Immature natural killer cell (primary cell): ENCODE measurements around the gene TK1. TPM values are rescaled to one million over a fixed set of nuclear protein-coding genes. Genes with fewer than 3 reads are reported as not detected.
A peak's percentile ranks its signal among the peaks of the same experiment; 100 is the strongest.

Experiments used
- DNase-seq, 3 donors: peaks; one replicate each; pipeline ENCODE4 v3.0.0; 2022; ENCODE audit warnings: mixed read lengths in 1 of 3
- H3K27ac Mint-ChIP-seq, 6 donors: one replicate each; pipeline ENCODE4 v1.8.0; 2020; ENCODE audit warnings: mixed read lengths in 6 of 6, mild to moderate bottlenecking in 5 of 6, inconsistent platforms in 4 of 6, moderate library complexity in 3 of 6
- H3K27me3 Mint-ChIP-seq, 3 donors: one replicate each; pipeline ENCODE4 v1.8.0; 2020 to 2021; ENCODE audit warnings: low read depth in 3 of 3, mild to moderate bottlenecking in 3 of 3, mixed read lengths in 3 of 3, moderate library complexity in 3 of 3, inconsistent platforms in 1 of 3
- H3K36me3 Mint-ChIP-seq, 3 donors: one replicate each; pipeline ENCODE4 v1.8.0; 2020; ENCODE audit warnings: mixed read lengths in 3 of 3, inconsistent platforms in 2 of 3, mild to moderate bottlenecking in 2 of 3
- H3K4me1 Mint-ChIP-seq, 2 donors: one replicate each; pipeline ENCODE4 v1.8.0; 2020; ENCODE audit warnings: inconsistent platforms in 2 of 2, mild to moderate bottlenecking in 2 of 2, mixed read lengths in 2 of 2, moderate library complexity in 1 of 2
- H3K4me3 Mint-ChIP-seq, 5 donors: one replicate each; pipeline ENCODE4 v1.8.0; 2020; ENCODE audit warnings: mild to moderate bottlenecking in 5 of 5, mixed read lengths in 5 of 5, inconsistent platforms in 3 of 5, moderate library complexity in 3 of 5
- H3K9me3 Mint-ChIP-seq, 6 donors: one replicate each; pipeline ENCODE4 v1.8.0; 2020; ENCODE audit warnings: mild to moderate bottlenecking in 6 of 6, mixed read lengths in 6 of 6, inconsistent platforms in 4 of 6, moderate library complexity in 3 of 6
- polyA plus RNA-seq, 3 donors: library from polyadenylated mRNA; unstranded; fragments of 300-500 nt; fragmentation: Illumina TruSeq; gene quantifications; one replicate each; pipeline ENCODE4 v1.2.3, GENCODE V29; 2021

Gene TK1
- polyA plus RNA-seq, 3 donors from 2014 or later = 11.3 to 19.7 (median 13.1) TPM

GRCh38 chr17:78135858-78136500, 50.9 kb downstream of the TK1 start:
- peaks cover 12 to 31% (median 22%) of the 10 kb centered on the region in 3 donors for H3K27me3 Mint-ChIP-seq
- peaks cover 68 to 80% of the 10 kb centered on the region in 2 donors for H3K4me1 Mint-ChIP-seq
- no peak for DNase-seq
- peak overlapping the region in 5 of 6 donors; percentile 26 to 86 (median 82) for H3K27ac Mint-ChIP-seq
- H3K9me3 Mint-ChIP-seq = no peaks in the 10 kb centered on the region
- peak overlapping the region in 4 of 5 donors; percentile 30 to 41 (median 38) for H3K4me3 Mint-ChIP-seq
- peaks cover 18 to 24% (median 20%) of the 10 kb centered on the region in 3 donors for H3K36me3 Mint-ChIP-seq

DNA sequence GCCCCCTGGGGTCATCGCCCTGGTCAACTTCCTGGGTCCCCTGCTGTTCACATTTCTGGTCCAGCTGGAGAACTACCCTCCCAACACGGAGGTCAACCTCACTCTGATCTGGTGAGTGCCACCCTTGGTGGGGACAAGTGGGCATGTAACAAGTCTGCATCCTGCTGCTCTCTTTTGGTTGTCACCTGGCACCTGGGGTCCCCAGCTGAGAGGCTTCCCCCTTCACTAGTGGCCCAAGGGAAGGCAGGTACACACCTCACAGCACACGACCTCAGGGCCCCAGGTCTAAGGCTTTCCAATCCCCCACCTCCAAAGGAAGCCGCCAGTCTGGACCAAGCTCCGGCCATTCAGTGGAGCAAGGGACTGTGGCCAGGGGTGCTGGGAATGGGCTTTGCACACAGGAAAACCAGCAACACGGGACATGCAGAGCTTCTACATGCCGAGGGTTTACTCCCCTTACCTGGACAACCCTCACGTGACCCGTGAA, 51.9 kb downstream of the TK1 start:
- peaks cover 73 to 79% of the 10 kb centered on the region in 2 donors for H3K4me1 Mint-ChIP-seq
- H3K27ac Mint-ChIP-seq = peak overlapping the region in 5 of 6 donors; percentile 55 to 95 (median 85)
- H3K9me3 Mint-ChIP-seq = no peaks in the 10 kb centered on the region
- DNase-seq = no peak
- peaks cover 14 to 33% (median 22%) of the 10 kb centered on the region in 3 donors for H3K27me3 Mint-ChIP-seq
- H3K36me3 Mint-ChIP-seq = peaks cover 17 to 24% (median 18%) of the 10 kb centered on the region in 3 donors
- H3K4me3 Mint-ChIP-seq = no peak overlapping the region

DNA sequence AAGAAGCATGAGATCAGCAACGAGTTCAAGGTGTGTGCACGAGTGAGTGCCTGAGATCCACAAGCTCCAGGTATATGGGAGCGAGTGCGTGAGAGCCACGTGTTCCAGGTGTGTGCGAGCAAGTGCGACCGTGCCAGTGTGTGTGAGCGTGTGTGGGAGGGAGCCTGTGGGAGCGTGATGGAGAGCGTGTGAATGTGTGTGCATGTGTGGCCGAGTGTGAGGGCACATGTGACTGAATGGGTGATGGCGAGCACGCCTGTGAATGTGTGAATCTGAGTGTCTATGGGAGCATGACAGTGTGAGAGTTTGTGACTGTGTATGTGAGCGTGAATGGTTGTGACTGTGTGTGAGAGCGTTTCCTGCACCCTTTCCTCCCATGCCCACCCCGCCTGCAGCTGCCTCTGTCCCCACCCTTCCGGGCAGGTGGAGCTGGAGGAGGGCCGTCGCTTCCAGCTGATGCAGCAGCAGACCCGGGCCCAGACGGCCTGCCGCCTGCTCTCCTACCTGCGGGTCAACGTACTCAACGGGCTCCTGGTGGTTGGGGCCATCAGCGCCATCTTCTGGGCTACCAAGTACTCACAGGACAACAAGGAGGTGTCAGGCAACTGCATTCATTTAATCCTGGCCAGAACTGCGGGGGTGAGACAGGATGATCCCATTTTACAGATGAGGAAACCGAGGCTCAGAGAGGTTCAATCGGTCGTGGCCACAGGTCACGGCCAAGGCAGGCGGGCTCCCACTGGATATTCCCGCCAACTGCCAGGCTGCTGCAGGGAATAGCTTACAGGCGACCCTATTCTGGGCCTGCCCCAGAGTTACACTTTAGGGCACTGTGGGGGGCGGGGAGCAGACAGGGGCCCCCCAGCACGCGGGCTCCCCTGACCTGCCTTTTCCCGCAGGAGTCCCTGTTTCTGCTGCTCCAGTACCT, 52.6 kb downstream of the TK1 start:
- Mint-ChIP-seq H3K27me3 (peaks cover 14 to 36% (median 21%) of the 10 kb centered on the region in 3 donors), H3K4me3 (peak overlapping the region; percentile 73 to 86 (median 77)), H3K27ac (peak overlapping the region; percentile 81 to 95 (median 92)), H3K36me3 (peaks cover 16 to 24% (median 18%) of the 10 kb centered on the region in 3 donors), H3K4me1 (peaks cover 75 to 79% of the 10 kb centered on the region in 2 donors), H3K9me3 (no peaks in the 10 kb centered on the region)
- peak; percentile 77 to 84 (median 81) for DNase-seq

- Mint-ChIP-seq H3K9me3 (no peaks in the 10 kb centered on the region), H3K36me3 (peaks cover 16 to 24% (median 18%) of the 10 kb centered on the region in 3 donors), H3K27me3 (peaks cover 19 to 41% (median 21%) of the 10 kb centered on the region in 3 donors), H3K4me3 (peak overlapping the region; percentile 76 to 86 (median 79)), H3K27ac (peak overlapping the region; percentile 81 to 95 (median 92)), H3K4me1 (peaks cover 76 to 77% of the 10 kb centered on the region in 2 donors)
- no peak for DNase-seq
Measured at GRCh38 chr17:78133179-78133951, 53.5 kb downstream of the TK1 start.

- no peaks in the 10 kb centered on the region for H3K9me3 Mint-ChIP-seq
- peak overlapping the region; percentile 76 to 86 (median 79) for H3K4me3 Mint-ChIP-seq
- H3K27me3 Mint-ChIP-seq = peaks cover 19 to 40% (median 21%) of the 10 kb centered on the region in 3 donors
- H3K4me1 Mint-ChIP-seq = peaks cover 70 to 72% of the 10 kb centered on the region in 2 donors
- no peak for DNase-seq
- peaks cover 16 to 24% (median 18%) of the 10 kb centered on the region in 3 donors for H3K36me3 Mint-ChIP-seq
- peak overlapping the region; percentile 77 to 95 (median 90) for H3K27ac Mint-ChIP-seq
Measured at GRCh38 chr17:78132767-78133178, 54.1 kb downstream of the TK1 start.

- H3K4me3 Mint-ChIP-seq = peak overlapping the region; percentile 77 to 98 (median 83)
- peak in 2 of 3 donors; percentile 65 to 67 for DNase-seq
- H3K27me3 Mint-ChIP-seq = peaks cover 20 to 36% (median 21%) of the 10 kb centered on the region in 3 donors
- H3K27ac Mint-ChIP-seq = peak overlapping the region in 5 of 6 donors; percentile 81 to 95 (median 92)
- no peaks in the 10 kb centered on the region for H3K9me3 Mint-ChIP-seq
- peaks cover 66 to 68% of the 10 kb centered on the region in 2 donors for H3K4me1 Mint-ChIP-seq
- peaks cover 16 to 22% (median 18%) of the 10 kb centered on the region in 3 donors for H3K36me3 Mint-ChIP-seq
Measured at GRCh38 chr17:78132084-78132676, 54.7 kb downstream of the TK1 start.

GRCh38 chr17:78131172-78132083, 55.4 kb downstream of the TK1 start:
- Mint-ChIP-seq H3K36me3 (peaks cover 16 to 24% (median 21%) of the 10 kb centered on the region in 3 donors), H3K4me3 (peak overlapping the region; percentile 91 to 98 (median 97)), H3K27ac (peak overlapping the region; percentile 81 to 98 (median 96)), H3K9me3 (no peaks in the 10 kb centered on the region), H3K4me1 (peaks cover 66 to 67% of the 10 kb centered on the region in 2 donors), H3K27me3 (peaks cover 22 to 37% (median 24%) of the 10 kb centered on the region in 3 donors)
- peak; percentile 67 to 71 (median 70) for DNase-seq

GRCh38 chr17:78130437-78131101, 56.3 kb downstream of the TK1 start, which contains the start of gene TMC8:
Gene TMC8 (plus strand): TSS chr17:78130771. CDS start chr17:78131589, 818 bp downstream.
- H3K9me3 Mint-ChIP-seq = no peaks in the 10 kb centered on the region
- peak within 1 kb of the TSS; percentile 91 to 98 (median 97) for H3K4me3 Mint-ChIP-seq

GRCh38 chr17:78130090-78130436, 56.8 kb downstream of the TK1 start:
- Mint-ChIP-seq H3K4me1 (peaks cover 55 to 56% of the 10 kb centered on the region in 2 donors), H3K36me3 (peaks cover 9 to 15% (median 12%) of the 10 kb centered on the region in 3 donors), H3K27me3 (peaks cover 18 to 34% (median 22%) of the 10 kb centered on the region in 3 donors), H3K27ac (peak overlapping the region; percentile 81 to 98 (median 96)), H3K4me3 (peak overlapping the region; percentile 91 to 98 (median 97)), H3K9me3 (no peaks in the 10 kb centered on the region)
- no peak for DNase-seq

More at GRCh38 chr17:78130437-78131101, 56.3 kb downstream of the TK1 start, which contains the start of gene TMC8:
- H3K4me1 Mint-ChIP-seq = peaks cover 58 to 60% of the 10 kb centered on the region in 2 donors
- H3K27me3 Mint-ChIP-seq = peaks cover 20 to 36% (median 22%) of the 10 kb centered on the region in 3 donors
- peak; percentile 90 to 91 (median 90) for DNase-seq
- H3K27ac Mint-ChIP-seq = peak within 1 kb of the TSS; percentile 81 to 98 (median 96)
- peaks cover 12 to 18% (median 15%) of the 10 kb centered on the region in 3 donors for H3K36me3 Mint-ChIP-seq

- DNase-seq = peak in 2 of 3 donors; percentile 42 to 48
- peaks cover 50 to 53% of the 10 kb centered on the region in 2 donors for H3K4me1 Mint-ChIP-seq
- H3K27ac Mint-ChIP-seq = peak overlapping the region; percentile 81 to 98 (median 96)
- peaks cover 18 to 34% (median 22%) of the 10 kb centered on the region in 3 donors for H3K27me3 Mint-ChIP-seq
- peak overlapping the region; percentile 91 to 98 (median 97) for H3K4me3 Mint-ChIP-seq
- H3K36me3 Mint-ChIP-seq = peaks cover 8 to 14% (median 11%) of the 10 kb centered on the region in 3 donors
- H3K9me3 Mint-ChIP-seq = no peaks in the 10 kb centered on the region
Measured at GRCh38 chr17:78129351-78130089, 57.3 kb downstream of the TK1 start.
